GM19328 (cell line): ENCODE measurements around the gene ZNF839.

Experiments
- ATAC-seq: cut with Tn5 transposase; IDR thresholded peaks from one replicate; pipeline ENCODE4 v1.9.1; 2021; ENCODE audit warnings: mild to moderate bottlenecking, moderate library complexity; ENCODE audit not compliant: unreplicated experiment

ZNF839 gene

DNA sequence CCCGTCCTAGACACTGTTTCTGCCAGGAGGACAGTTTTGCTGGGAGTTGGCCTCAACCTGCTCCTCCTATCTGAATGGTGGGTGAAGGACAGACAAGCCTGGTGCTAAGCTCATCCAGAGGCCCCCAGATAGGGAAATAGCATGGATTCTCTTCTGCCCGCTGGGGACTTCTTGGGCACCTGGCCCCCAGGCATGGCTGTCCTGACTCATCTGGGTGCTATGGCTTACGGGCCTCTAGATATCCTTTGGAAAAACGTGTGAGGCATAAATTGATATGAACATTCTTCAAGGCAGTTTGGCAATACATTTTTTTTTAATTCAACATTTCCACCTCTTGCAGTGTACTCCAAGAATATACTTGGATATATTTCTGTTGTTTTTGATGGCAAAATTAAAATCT is 51.8 kb downstream of the ZNF839 start:
- no peak for ATAC-seq

DNA sequence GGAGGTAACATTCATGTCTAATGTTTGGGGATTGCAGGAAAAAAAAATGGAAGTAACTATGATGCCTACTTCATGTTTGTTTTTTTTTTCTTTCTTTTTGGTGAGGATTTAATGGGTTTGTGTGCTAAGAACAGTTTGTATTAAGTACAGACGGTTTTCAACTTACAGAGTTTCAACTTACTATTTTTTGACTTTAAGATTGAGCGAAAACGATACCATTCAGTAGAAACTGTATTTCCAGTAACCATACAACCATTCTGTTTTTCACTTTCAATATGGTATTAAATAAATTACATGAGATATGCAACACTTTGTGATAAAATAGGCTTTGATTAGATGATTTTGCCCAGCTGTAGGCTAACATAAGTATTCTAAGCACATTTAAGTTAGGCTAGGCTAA is 53.6 kb downstream of the ZNF839 start:
- no peak for ATAC-seq

DNA sequence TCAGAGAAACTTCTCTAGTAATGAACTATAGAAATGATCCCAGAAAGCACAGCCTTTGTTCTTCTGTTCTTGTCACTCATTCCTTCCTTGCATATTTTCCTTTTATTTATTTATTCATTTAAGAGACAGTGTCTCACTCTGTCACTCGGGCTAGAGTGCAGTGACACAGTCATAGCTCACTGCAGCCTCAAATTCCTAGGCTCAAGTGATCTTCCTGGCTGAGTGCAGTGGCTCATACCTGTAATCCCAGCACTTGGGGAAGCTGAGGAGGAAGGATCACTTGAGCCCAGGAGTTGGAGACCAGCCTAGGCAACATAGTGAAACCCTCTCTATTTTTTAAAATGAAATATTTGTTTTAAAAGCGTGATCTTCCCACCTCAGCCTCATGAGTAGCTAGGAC is 54.7 kb downstream of the ZNF839 start:
- no peak for ATAC-seq

DNA sequence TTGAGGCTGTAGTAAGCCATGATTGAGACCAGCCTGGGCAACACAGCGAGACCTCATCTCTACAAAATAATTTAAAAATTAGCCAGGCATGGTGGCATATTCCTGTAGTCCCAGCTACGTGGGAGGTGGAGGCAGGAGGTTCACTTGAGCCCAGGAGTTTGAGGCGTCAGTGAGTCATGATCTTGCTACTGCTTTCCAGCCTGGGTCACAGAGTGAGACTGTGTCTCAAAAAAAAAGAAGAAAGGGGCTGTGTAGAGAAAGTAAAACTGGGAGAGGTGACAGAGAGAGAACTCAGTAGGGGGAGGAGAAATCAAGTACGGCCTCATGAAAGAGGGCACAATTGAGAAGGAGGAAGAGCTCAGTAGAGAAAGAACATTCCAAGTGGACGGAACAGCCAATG is 55.6 kb downstream of the ZNF839 start:
- ATAC-seq, result no peak

DNA sequence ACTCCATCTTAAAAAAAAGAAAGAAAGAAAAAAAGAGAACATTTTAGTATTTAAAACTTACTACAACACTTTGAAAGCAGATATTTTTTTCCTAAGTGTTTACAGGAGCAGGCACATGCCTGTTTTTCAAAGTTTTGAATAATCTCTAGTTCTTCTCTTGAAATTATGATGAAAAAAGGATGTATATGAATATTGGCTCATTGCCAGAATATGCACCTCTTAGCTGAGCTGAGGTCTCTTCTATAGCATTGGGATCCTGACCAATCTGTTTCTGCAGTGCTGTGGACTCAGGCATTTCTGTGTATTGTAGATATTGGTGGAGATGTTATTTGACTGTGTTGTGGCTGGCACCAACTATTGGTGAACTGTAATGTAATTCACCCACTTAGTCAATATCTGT is 58.1 kb downstream of the ZNF839 start:
- no peak for ATAC-seq

DNA sequence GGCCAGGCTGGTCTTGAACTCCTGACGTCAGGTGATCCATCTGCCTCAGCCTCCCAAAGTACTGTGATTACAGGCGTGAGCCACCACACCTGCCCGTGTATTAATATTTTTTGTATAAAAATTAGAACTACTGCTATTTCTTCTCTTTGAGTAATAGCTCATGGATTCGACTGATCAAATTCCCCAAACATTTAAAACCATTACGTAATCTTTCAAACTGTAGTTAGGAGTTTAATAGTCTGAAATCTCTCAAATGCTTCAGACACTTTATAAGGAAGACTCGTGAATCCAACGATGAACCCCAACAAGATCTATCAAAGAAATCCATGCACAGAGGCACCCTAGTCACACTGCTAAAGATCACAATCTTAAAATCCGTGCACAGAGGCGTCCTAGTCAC is 59.3 kb downstream of the ZNF839 start:
- no peak for ATAC-seq

DNA sequence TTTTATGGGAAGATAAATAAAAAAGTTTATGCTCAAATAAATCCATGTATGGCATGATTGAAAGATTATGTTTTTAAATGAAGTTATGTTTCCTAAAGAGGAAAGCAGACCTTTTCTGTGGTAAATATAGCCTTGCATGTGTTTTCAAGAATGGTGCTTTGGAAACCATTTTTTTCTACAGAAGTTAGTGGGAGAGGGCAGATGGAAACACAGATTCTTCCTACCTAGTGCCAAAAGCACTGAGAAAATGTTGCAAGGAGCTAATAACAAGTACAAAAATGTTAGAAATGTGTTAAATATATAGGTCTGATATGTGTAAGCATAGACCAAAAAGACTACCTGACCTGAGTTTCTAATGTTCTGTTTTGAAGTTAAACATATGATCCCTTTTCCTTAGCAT is 67.5 kb downstream of the ZNF839 start:
- no peak for ATAC-seq

DNA sequence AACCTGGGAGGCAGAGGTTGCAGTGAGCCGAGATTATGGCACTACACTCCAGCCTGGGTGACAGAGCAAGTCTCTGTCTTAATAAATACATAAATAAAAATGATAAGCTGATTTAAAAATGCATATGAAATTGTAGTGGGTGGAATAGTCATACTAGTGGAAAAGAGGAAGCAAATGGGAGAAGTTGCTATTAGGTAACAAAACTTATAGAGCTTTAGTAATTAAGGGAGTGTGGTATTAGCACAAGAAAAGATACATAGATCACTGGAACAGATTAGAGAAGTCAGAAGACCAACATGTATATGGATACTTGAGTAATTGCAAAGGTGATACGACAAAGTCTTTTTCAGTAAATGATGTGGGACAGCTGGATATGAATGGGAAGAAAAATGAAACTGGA is 69.7 kb downstream of the ZNF839 start:
- no peak for ATAC-seq

DNA sequence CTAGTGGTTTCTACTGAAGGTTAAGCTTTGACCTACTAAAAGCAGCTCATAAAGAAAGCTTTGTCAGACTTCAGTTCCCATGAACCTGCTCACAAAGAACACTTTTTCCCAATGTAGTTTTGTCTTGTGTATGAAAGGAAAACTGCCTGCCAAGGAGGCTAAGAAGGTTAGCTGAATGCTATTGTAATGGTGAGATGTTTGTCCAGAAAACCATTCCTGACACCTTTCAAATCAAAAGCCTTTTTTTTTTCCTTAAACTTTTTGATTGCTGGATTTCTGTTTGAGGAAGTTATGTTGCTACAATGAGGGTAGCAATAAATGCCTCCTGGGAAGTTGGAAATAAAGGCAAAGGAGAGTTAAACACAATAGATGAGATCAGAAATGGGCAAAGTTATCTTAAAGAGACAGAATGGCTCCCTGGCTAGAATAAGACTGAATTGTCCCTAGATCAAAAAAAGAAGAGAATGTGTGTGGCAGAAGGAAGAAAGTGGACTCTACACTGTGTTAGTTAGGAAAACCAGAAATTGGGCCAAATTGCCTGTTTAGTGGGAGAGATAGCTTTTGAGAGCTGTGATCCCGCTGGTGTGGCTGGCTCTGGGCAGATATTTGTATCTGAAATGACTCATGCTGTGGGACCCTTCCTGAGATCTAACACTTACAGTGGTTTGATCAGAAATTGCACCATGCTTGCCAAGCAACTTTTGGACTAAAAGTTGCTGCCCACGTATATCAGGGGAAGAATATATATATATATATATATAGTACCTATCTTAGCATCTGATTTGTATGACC is 70.7 kb downstream of the ZNF839 start:
- no peak for ATAC-seq
